Colonic mucosa (tissue), 4 donors: ENCODE results near the gene STAP2. TPM values are rescaled to one million over a fixed set of nuclear protein-coding genes. Genes with fewer than 3 reads are reported as not detected.

Experiments used
- DNase-seq: peaks from one replicate; pipeline ENCODE4 v3.0.0-alpha.2; 2020
- H3K27ac ChIP-seq: fragments of 200-600 bp; one replicate; pipeline ENCODE4 v1.8.0; 2021
- H3K27me3 ChIP-seq: fragments of 200-600 bp; one replicate; pipeline ENCODE4 v1.8.0; 2021
- H3K36me3 ChIP-seq: fragments of 200-600 bp; one replicate; pipeline ENCODE4 v1.8.0; 2021
- H3K4me1 ChIP-seq: fragments of 200-600 bp; one replicate; pipeline ENCODE4 v1.8.0; 2021; ENCODE audit warnings: mild to moderate bottlenecking
- H3K4me3 ChIP-seq: fragments of 200-600 bp; one replicate; pipeline ENCODE4 v1.8.0; 2021
- H3K9ac ChIP-seq, 2 donors: one replicate each; pipeline ENCODE4 v1.7.0; 2013; ENCODE audit warnings: control low read depth in 2 of 2, low read depth in 2 of 2, low read length in 2 of 2
- H3K9me3 ChIP-seq: fragments of 200-600 bp; one replicate; pipeline ENCODE4 v1.8.0; 2021
- intact Hi-C: fragments of 100-400 bp; cut with DNase I; formaldehyde crosslinking; loops from one replicate; pipeline ENCODE4 v1.14.1; 2022
- total RNA-seq, 2 donors: library from RNA; stranded (reverse); fragmentation: NEBNext Ultra II Directional in 1 of 2; extraction: Animal tissue kit (Norgen Biotek cat#: 25700) in 1 of 2; gene quantifications; one replicate each; pipeline ENCODE4 v1.2.1, GENCODE V29; 2021
- TF ChIP-seq, protein P1 (sequence below): fragments of 200-600 bp; IDR thresholded peaks from one replicate; pipeline ENCODE4 v1.8.0; 2022; ENCODE audit warnings: antibody characterized with exemption, mild to moderate bottlenecking
- donor health status: healthy.
- donor health status: DM: no; HTN: no; CAD: no.
- donor health status: DM: no; HTN: no; CAD: no.

STAP2 gene
- total RNA-seq, 2 donors from 2014 or later = 197 to 218 TPM

DNA sequence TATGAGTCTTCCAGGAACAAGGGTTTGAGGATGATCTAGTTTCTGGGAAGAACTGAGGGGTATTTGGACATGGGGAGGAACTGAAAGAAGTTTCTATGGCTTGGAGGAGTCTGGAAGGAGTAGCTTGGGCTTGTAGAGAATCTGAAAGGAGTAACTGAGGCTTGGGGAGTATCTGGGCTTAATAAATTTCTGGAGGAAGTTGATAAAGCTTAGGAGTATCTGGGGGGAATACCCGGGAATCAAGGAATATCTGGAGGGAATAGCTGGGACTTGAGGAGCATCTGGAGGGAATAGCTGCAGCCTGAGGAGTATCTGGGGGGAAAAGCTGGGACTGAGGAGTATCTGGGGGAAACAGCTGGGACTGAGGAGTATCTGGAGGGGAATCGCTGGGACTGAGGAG lies 18.2 kb downstream of the STAP2 start:
- H3K4me1 ChIP-seq = no peaks in the 10 kb centered on the region
- no peaks in the 10 kb centered on the region for H3K9me3 ChIP-seq
- H3K27ac ChIP-seq = no peak overlapping the region
- intact Hi-C loops = no loop called here
- no peak overlapping the region for H3K4me3 ChIP-seq
- H3K27me3 ChIP-seq = no peaks in the 10 kb centered on the region
- no peaks in the 10 kb centered on the region for H3K36me3 ChIP-seq
- TF ChIP-seq, protein P1, sequence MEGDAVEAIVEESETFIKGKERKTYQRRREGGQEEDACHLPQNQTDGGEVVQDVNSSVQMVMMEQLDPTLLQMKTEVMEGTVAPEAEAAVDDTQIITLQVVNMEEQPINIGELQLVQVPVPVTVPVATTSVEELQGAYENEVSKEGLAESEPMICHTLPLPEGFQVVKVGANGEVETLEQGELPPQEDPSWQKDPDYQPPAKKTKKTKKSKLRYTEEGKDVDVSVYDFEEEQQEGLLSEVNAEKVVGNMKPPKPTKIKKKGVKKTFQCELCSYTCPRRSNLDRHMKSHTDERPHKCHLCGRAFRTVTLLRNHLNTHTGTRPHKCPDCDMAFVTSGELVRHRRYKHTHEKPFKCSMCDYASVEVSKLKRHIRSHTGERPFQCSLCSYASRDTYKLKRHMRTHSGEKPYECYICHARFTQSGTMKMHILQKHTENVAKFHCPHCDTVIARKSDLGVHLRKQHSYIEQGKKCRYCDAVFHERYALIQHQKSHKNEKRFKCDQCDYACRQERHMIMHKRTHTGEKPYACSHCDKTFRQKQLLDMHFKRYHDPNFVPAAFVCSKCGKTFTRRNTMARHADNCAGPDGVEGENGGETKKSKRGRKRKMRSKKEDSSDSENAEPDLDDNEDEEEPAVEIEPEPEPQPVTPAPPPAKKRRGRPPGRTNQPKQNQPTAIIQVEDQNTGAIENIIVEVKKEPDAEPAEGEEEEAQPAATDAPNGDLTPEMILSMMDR = no peak
- no peak overlapping the region for H3K9ac ChIP-seq
- DNase-seq = no peak

- Histone ChIP-seq H3K4me3 (no peak overlapping the region), H3K27me3 (no peaks in the 10 kb centered on the region), H3K9ac (no peak overlapping the region), H3K9me3 (no peaks in the 10 kb centered on the region), H3K4me1 (no peaks in the 10 kb centered on the region), H3K36me3 (no peaks in the 10 kb centered on the region), H3K27ac (no peak overlapping the region)
- TF ChIP-seq, protein P1 = no peak
- no peak for DNase-seq
- intact Hi-C loops = no loop called here
Observed at GRCh38 chr19:4319067-4319718, 19.4 kb downstream of the STAP2 start.

- intact Hi-C loops = no loop called here
- no peaks in the 10 kb centered on the region for H3K36me3 ChIP-seq
- H3K4me1 ChIP-seq = no peaks in the 10 kb centered on the region
- H3K27me3 ChIP-seq = no peaks in the 10 kb centered on the region
- H3K9me3 ChIP-seq = no peaks in the 10 kb centered on the region
- TF ChIP-seq, protein P1 = no peak
- H3K9ac ChIP-seq = no peak overlapping the region
- H3K4me3 ChIP-seq = no peak overlapping the region
- H3K27ac ChIP-seq = no peak overlapping the region
- no peak for DNase-seq
Observed at GRCh38 chr19:4318460-4318859, 20.2 kb downstream of the STAP2 start.

- Histone ChIP-seq H3K27me3 (no peaks in the 10 kb centered on the region), H3K9me3 (no peaks in the 10 kb centered on the region), H3K9ac (no peak overlapping the region), H3K27ac (no peak overlapping the region), H3K4me3 (no peak overlapping the region), H3K36me3 (no peaks in the 10 kb centered on the region), H3K4me1 (no peaks in the 10 kb centered on the region)
- intact Hi-C loops = no loop called here
- TF ChIP-seq, protein P1 = no peak
- no peak for DNase-seq
Observed at GRCh38 chr19:4316956-4317355, 21.7 kb downstream of the STAP2 start.

GRCh38 chr19:4313847-4314490 lies 24.7 kb downstream of the STAP2 start:
- TF ChIP-seq, protein P1 = no peak
- Histone ChIP-seq H3K27me3 (no peaks in the 10 kb centered on the region), H3K4me3 (no peak overlapping the region), H3K4me1 (no peaks in the 10 kb centered on the region), H3K9me3 (no peaks in the 10 kb centered on the region), H3K36me3 (no peaks in the 10 kb centered on the region), H3K27ac (no peak overlapping the region), H3K9ac (no peak overlapping the region)
- DNase-seq = no peak
- intact Hi-C loops = no loop called here
